ENCODE data around the gene UVRAG.

Gene UVRAG

GRCh38 chr11:75784506-75784905 lies 30.5 kb upstream of the UVRAG start:
- DNase-seq: no peak

GRCh38 chr11:75785187-75785586 lies 29.8 kb upstream of the UVRAG start:
- no peak for DNase-seq

- DNase-seq: no peak
Observed at GRCh38 chr11:75786101-75786736, 28.8 kb upstream of the UVRAG start.

- DNase-seq: no peak
Observed at GRCh38 chr11:75789521-75789920, 25.5 kb upstream of the UVRAG start.

- no peak for DNase-seq
Observed at GRCh38 chr11:75790986-75791385, 24.0 kb upstream of the UVRAG start.

GRCh38 chr11:75792127-75792731 lies 22.8 kb upstream of the UVRAG start:
- DNase-seq: no peak

- no peak for DNase-seq
Observed at GRCh38 chr11:75792997-75793800, 21.8 kb upstream of the UVRAG start.

- DNase-seq: no peak
Observed at GRCh38 chr11:75793966-75794365, 21.0 kb upstream of the UVRAG start.

GRCh38 chr11:75795276-75796090 lies 19.5 kb upstream of the UVRAG start:
- no peak for DNase-seq

- DNase-seq: no peak
Observed at GRCh38 chr11:75796091-75796435, 18.9 kb upstream of the UVRAG start.

- DNase-seq: no peak
Observed at GRCh38 chr11:75797116-75797515, 17.9 kb upstream of the UVRAG start.

- DNase-seq: no peak
Observed at GRCh38 chr11:75797792-75798191, 17.2 kb upstream of the UVRAG start.

GRCh38 chr11:75800136-75800675 lies 14.8 kb upstream of the UVRAG start:
- no peak for DNase-seq

- no peak for DNase-seq
Observed at GRCh38 chr11:75800728-75801361, 14.2 kb upstream of the UVRAG start.

GRCh38 chr11:75801362-75802020 lies 13.5 kb upstream of the UVRAG start:
- DNase-seq: no peak

GRCh38 chr11:75802021-75802912 lies 12.7 kb upstream of the UVRAG start:
- no peak for DNase-seq

GRCh38 chr11:75802913-75803820 lies 11.8 kb upstream of the UVRAG start:
- DNase-seq: peak; percentile 74

- no peak for DNase-seq
Observed at GRCh38 chr11:75809111-75809510, 5.9 kb upstream of the UVRAG start.

- no peak for DNase-seq
Observed at GRCh38 chr11:75809991-75810390, 5.0 kb upstream of the UVRAG start.

All from stimulated activated CD4-positive, alpha-beta T cell treated with anti-CD3 and anti-CD28 coated beads, Interleukin-4, amount 100 ng/mL, for 24 hours (primary cell).